Measurements from ENCODE around the gene C2orf76.
"Not testable (repeated sequence)": the region's sequence is repeated elsewhere in the genome, so short reads cannot be mapped to it uniquely, and the experiment has no call there.

C2orf76 gene

DNA sequence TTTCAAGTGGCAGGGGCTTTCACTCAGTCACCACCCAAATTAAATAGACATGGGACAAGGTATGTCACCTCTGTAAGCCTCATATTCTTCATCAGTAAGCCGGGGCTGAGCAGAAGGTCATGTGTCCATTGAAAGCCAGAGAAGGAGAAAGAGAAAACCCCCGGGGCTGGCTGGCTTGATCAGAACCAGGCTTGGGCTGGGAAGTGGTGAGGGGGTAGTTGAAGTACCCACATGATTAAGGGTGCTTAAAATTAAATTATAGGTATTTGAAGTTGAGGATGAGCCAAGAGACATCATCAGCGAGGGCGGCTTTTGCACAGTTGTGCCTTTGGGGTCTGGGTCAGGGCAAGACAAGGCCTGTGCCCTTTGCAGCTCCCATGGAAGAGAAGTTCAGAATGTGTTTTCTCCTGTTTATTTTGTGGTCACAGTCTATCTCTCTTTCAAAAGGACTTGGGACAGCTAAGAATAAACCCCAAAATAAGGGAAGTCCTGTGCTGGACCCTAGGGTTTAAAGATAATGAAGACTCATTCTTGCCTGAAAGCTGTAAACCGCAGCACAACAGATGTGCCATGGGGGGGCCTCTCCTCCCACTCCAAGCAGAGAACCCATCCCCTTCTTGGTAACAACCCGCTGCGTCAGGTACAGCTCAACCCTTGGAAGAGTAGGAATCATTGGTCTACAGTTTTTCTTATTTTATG, 10.8 kb upstream of the C2orf76 start:
- no peak for DNase-seq

DNA sequence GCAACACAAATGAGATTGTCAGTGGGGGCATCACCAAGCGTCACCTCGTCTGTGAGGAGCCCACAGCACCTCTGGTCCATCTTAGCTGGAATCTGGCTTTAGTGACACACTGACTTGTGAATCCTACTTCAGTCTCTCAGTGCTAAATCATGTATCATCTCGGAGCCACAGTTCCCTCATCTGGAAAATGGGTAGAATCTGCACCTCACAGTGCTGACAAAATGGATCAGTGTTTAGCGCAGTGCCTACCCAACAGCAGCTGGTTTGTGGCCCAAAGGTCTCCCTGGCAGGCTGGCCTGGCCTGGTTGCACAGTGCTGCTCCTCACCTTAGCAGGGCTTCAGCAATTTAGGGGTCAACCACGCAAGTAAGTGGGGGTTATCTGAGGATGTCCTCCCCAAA, 10.2 kb upstream of the C2orf76 start:
- no peak for DNase-seq

DNA sequence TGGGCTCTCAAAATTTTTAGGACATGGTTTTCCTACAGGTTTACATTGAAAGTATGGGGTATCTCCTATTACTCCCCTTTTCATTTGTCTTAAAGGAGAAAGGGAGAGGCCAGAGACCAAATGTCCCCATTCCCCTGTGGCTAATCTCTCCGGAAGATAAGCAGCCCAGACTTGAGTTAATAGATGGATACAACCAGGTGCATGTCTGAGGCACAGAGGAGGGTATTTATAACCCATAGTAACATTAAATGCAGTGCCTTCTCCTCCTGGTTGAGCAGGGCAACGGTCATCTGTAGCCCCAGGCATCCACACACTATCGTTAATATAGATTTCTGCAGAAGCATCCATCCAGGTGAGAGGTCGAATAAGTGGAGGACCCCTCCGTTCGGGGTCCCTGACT, 9.8 kb upstream of the C2orf76 start:
- not testable (repeated sequence) for DNase-seq

DNA sequence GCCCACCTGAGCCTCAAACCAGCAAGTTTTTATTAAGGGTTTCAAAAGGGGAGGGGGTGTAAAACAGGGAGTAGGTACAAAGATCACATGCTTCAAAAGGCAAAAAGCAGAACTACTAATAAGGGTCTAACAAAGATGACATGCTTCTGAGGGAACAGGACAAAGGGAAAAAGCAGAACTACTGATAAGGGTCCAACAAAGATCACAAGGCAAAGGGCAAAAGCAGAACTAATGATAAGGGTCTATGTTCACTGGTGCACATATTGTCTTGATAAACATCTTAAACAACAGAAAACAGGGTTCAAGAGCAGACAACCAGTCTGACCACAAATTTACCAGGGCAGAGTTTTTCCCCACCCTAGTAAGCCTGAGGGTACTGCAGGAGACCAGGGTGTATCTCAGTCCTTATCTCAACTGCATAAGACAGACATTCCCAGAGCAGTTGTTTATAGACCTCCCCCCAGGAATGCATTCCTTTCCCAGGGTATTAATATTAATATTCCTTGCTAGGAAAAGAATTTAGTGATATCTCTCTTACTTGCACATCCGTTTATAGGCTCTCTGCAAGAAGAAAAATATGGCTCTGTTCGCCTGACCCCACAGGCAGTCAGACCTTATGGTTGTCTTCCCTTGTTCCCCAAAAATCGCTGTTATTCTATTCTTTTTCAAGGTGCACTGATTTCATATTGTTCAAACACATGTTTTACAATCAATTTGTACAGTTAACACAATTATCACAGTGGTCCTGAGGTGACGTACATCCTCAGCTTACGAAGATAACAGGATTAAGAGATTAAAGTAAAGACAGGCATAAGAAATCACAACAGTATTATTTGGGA, 7.5 kb upstream of the C2orf76 start:
- not testable (repeated sequence) for DNase-seq

DNA sequence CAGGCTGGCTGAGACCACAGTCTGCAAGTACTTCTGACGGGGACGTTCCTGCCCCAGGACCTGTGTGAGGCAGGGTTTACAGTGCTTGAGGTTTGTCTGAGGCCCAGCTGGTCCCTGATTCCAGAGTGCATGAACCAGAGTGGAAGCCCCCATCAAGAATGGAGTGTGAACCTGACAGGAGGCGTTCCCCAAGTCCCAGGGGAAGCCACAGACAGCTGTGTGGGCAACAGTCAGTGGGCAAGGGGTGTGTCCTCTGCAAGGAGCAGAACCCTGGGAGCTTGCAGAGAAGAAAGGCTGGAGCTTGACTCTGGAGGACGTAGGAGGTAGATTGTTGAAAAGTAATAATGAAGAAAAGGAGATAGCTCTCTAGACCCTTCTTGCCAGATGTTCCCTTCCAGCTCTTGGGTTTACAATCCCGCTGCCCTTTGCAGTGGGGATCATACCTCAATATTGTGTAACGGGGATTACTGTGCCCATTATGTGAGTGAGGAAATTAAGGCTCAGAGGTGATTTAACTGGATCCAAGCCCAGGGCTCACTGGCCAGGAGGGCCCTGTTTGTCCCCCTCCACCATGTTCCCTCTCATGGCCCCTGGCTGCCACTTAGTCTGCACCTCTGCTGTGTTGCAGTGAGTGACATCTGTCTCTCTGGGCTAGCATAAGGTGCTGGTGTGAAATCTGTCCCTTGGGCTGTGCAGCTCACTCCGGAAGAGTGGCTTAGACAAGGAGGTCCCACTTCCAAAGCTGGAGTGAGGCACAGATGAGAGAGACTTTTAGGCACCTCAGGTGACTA, 6.3 kb upstream of the C2orf76 start:
- DNase-seq = no peak

DNA sequence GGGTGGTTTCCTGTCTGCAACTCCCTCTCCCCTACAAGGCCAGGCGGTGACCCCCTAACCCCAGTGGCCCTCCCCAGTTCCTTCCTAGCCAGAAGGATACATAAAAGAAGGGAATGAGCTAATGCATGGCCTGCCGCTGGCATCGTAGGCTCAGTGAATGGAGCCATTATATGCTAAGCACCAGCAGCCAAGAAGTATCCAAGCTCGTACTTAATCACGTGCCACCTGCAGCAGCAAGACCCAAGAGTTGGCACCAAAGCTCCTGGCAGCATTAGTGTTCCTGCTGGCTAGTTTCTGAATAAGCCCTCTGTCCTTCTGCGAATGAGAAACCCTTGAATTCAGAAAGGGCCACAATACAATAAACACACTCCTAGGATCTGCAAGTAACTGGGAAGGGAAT, 4.5 kb upstream of the C2orf76 start:
- no peak for DNase-seq

DNA sequence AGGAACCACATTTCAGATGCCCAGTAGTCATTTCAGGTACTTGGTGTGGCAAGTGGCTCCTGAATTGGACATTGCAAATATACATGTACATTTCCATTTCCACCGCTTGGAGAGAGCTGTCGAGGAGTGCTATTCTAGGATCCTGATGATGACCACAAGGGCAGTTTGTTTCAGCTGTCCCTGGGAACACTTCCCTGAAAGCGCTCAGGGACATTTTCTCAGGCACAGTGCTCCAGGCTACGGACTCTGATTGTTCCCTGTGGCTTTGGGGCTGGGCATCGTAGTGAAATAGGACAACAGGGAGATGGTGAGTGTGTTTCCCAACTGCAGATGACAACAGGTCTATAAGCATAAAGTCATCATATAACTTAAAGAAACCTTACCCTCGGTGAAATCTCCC, 3.2 kb upstream of the C2orf76 start:
- no peak for DNase-seq

DNA sequence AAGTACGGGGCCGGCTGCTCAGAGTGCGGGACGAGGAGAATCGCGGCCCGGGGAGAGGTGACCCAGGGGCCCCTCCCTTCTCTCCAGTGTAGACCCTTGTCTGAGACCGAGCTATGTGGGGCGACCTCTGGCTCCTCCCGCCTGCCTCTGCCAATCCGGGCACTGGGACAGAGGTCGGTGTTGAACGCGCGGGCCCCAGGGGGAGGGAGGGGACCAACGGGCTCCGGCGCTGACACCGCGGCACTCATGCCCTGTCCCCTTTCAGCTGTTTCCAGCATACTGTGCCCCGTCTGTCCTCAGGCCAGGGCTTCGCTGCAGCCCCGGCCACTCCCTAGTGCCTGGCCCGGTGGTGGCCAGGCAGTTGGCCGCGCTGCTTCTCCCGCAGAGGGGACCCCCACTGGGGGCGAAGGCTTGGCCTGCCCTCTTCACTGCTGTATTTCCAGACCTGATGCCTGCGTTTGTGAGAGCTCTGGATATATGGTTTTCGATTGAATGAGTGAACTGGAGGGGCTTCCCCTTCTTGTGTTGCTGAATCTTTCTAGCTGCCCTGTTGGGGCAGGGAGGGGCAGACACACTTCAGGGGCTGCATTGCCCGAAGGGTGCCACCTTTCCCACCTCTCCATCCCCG, 952 bp upstream of the C2orf76 start:
- DNase-seq = peak in 2 of 4 experiments; percentile 54 to 65

DNA sequence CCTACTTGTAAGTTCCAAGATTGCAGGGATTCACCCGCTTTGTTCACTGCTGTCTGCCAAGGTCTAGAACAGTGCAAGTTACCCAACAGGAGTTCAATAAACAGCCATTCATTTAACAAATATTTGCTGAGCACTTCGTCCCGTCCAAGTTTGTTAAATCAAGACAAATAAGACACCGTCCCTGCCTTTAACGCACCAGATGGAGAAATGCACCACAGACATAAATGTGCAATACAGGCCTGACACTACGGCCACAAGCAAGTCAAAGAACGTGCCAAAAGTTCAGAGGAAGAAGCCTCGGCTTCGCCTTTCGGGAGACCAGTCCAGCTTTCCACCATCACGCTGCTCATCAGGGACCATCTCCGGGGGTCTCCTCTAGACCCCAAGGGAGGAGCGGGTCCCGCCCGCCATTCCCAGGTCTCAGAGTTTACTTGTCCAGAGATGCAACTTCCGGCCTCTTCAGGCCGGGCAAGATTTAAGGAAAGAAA, 429 bp downstream of the C2orf76 start:
- peak; percentile 32 to 51 (median 43) for DNase-seq

DNA sequence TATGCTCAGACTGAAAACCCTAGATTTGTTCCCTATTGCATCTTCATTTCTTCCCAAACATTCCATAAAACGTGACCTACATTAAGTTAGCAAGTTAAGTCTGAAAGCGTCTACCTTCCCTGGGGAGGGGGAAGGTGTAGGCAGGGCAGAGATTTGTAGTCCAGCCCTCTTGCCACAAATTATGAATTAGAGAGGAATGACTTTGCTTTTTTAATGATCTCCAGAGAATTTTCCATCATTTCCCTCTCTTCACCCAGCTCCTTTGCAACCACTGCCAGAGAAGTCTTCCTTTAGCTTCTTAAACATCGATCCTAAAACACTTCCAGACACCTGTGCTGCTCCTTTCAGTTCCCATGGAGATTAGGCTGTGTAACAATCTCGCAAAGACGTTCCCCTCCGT, 1.2 kb downstream of the C2orf76 start:
- DNase-seq = no peak

DNA sequence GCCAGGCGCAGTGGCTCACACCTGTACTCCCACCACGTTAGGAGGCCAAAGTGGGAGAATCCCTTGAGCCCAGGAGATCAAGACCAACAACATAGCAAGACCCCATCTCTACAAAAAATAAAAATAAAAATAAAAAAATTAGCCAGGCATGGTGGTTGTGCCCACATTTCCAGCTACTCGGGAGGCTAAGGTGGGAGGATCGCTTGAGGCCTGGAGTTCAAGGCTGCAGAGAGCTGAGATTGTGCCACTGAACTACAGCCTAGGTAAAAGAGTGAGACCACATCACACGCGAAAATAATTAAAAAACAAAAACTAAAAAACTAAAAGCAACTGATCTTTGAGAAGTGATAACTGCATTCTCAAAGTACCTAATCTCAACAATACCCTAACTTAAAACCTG, 1.8 kb downstream of the C2orf76 start:
- no peak for DNase-seq

DNA sequence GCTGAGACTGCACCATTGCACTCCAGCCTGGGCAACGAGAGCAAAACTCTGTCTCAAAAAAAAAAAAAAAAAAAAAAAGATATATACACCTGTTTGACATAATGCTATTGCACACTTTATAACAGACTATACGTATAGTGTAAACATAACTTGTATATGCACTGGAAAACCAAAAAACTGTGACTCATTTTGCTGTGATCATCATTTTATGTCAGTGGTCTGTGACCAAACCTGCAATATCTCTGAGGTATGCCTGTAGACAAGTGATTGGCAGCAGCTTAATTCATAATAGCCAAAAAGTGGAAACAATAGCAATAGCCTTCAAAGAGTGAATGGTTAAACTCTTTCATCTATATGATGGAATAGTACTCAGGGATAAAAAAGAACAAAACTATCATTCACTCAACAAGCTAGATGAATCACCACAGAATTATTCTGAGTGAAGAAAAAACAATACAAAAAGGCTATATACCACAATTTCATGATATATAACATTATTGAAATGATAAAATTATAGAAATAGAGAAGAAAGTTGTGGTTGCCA, 6.1 kb downstream of the C2orf76 start:
- no peak for DNase-seq

DNA sequence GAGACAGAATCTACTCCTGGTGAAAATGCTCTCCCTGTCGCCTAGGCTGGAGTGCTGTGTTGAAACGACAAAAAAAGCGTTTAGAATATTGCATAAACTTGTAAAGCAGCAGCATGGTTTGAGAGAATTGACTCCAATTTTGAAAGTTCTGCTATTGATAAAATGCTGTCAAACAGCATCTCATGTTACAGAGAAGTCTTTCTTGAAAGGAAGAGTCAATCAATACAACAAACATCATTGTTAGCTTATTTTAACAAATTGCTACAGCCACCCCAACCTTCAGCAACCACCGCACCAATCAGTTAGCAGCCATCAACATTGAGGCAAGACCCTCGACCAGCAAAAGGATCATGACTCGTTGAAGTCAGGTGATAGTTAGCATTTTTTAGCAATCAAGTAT, 6.9 kb downstream of the C2orf76 start:
- DNase-seq = no peak

DNA sequence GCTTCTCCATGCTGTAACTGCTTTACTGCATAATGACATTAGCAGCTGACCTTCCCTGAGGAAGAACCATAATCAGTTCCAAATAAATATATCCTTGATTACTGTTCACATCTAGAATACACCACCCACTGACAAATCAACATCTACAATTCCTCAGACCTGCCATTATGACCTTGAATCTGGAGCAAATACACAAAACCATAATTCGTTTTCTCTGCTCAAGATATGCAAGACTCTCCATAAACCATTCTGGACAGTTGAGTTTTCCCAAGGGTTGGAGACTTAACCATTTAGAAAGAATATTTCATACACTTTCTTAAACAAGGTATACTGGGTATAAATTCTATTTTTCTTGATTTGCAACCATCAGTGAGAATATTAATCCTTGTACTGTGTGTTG, 11.8 kb downstream of the C2orf76 start:
- DNase-seq = no peak

DNA sequence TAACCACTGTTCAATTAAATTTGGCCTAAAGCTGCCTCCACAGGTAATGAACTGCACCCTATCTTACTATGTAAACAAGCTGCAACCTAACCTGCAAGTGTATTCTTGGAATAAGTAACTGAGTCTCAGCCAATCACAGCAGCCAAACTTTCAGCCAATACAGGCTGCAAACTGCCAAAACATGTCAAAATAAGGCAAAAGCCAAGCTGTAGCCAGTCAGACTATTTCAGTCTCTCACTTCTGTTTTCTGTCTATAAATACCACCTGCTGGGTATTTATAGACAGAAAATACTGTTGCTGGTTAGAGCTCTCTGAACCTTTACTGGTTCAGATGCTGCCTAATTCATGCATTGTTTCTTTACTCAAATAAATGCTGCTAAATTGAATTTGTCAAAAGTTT, 14.3 kb downstream of the C2orf76 start:
- DNase-seq = peak in 3 of 4 experiments; percentile 33 to 62 (median 40)

DNA sequence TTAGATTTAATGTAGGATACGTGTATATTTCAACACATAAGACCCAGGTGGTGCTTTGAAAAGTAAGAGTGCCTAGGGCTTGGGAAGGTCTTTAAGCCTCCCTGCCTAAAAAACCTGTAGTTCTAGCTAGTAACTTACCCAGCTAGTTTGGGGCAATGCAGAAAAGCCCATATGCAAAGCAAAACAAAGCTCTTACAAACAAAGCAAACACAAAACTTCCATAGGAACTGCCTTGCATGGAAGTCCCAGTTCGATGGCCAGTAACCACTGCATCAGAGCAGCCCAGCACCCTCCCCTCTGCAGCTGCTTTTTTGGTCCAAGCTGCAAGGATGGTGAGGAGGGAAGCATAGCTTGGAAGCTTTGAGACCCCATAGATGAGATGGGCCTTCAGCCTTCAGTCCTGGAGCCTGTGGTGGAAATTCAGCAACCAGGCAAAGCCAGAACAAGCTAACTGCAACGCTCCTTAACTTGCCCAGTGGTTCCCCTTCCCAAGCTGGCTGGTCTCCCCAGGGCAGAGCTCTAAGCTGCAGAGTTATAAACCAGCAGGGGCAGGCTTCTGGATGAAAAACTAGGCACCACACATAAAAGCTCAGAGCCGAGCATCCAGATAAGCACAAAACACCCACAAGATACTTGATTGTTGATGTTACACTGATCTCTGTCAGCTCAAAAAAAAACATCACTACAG, 16.2 kb downstream of the C2orf76 start:
- peak in 1 of 4 experiments; percentile 25 for DNase-seq

DNA sequence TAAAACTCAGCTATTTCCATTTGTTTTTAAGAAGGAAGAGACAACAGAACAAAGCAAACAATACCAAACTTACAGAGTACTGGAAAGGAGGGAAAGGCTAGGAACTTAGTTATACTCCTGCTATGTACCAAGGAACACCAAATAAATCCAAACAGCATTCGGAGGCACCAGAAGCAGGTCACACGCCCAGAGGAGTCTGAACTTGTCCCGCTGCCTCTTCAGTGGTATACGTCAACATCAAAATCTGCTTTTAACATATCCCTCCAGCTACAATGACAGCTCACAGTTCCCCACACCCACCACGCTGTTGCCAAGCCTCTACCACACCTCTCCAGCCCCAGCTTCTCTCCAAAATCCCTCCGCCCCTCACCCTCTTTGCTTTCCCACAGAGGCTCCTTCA, 17.3 kb downstream of the C2orf76 start:
- DNase-seq = no peak

DNA sequence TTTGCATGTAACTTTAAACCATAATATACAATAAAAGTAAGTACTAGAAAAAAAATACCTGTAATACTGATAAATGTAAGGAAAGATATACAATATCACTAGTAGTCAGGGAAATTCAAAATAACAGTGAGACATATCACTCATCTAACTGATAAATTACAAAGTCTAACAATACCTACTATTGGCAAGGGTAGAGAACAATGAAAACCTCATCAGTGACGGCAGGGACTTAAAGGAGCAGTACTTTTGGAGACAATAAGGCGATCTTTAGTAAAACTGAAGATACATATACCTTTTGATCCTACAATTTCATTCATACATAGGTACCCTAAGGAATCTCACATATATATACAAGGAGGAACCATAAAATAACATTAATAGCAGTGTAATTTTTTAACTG, 24.9 kb downstream of the C2orf76 start:
- DNase-seq = no peak

DNA sequence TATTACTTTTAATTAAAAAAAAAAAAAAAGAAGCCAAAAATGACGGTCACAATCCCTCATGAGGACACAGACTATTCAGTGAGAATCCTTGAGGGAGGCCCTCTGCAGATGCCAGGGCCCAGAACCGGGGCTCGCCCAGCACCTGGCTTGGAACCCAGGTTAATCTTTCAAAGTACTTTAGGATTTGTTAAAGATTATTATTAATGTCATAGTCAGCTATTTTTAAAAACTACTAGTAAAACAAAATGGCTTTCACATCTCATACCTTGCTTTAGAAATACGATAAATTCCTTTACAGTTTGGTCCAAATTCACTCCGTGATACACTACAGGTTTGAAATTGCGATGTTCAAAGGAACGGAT, 27.1 kb downstream of the C2orf76 start:
- no peak for DNase-seq

DNA sequence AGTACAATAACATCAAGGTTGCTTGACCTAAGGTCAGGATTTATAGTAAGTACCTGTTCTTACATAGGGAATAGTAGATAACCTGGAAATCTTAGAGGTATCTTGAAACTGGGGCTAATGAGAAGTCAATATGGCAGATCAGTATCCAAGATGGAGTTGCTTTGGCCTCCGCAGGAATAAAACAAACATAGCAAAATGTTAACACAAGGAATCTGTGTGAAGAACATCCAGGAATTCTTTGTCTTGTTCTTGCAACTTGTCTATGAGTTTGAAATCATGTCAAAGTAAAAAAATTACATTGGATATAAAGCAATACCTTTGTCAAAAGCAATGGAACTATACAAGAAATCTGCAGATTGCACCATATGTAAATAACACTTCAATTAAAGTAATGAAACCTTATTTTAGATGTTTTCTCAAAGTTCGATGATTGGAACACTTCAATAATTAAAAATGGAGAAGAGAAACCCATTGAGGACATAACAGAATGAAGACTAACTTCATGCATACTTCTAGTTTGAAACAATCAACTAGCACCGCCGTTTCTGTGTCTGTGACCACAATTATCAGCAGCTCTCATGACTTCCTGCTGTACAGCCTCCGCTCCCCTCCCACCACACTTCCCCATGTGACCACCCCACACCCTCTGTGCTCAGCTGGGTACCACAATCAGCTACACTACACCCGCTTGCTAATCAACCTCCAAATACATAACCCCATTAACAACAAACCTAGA, 27.6 kb downstream of the C2orf76 start:
- peak; percentile 68 to 86 (median 82) for DNase-seq

DNA sequence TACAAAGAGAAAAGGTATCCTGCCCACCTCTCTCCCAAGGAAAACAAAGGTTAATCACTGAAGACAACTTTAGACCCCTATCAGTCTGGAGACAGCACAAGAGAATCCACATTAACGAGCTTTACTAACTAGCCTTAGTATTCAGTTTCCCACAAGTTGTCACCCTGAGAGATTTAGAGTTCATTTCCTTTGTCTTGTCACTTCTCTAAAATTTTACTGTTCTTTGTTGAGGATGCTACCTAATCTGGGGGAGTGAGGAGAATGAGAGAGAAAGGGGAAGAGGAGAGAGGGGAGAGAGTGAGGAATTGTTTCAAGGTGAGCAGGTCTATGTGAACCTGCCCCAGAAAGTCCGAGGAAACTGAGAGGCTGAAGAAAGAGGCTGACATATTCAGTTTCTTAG, 28.4 kb downstream of the C2orf76 start:
- DNase-seq = peak in 2 of 4 experiments; percentile 22 to 29

Measured in suppressor macrophage (primary cell).